K562 (cell line): ENCODE measurements around the gene KIF26A. TPM values are rescaled to one million over a fixed set of nuclear protein-coding genes. Genes with fewer than 3 reads are reported as not detected.

Experiments used
- ATAC-seq: fragments of 200-7000 bp; cut with Tn5 transposase; 3 replicates; pipeline ENCODE4 v1.9.1; 2020; ENCODE audit warnings: moderate library complexity
- BruUV-seq: library from RNA; stranded (reverse); fragments of 400-500 nt; replicated peaks from 2 replicates; lab custom pipeline; 2021; lab: Mats Ljungman, UMichigan
- CTCF ChIA-PET: fragments of 300-600 bp; formaldehyde crosslinking; extraction: SDS; loops from one replicate; lab custom pipeline; 2021; ENCODE audit warnings: low intra/inter-chr PET ratio; lab: Yijun Ruan, JAX
- POLR2A ChIA-PET: fragments of 300-600, 350-650 bp; sonication (Branson Sonifier 250); formaldehyde crosslinking; extraction: SDS; loops from one replicate; lab custom pipeline; 2021; ENCODE audit warnings: antibody characterized with exemption, inconsistent platforms; lab: Yijun Ruan, JAX
- DNase-seq, 4 experiments: peaks; one replicate each; pipeline versions ENCODE4 v3.0.0 to v3.0.0-alpha.2; 2011 to 2018; ENCODE audit warnings: low spot score in 3 of 4, mixed read lengths in 3 of 4; ENCODE audit errors: extremely low read depth in 1 of 4
- FAIRE-seq: peaks from 2 replicates; lab custom pipeline; 2011; peaks lifted over from hg19 to GRCh38; lab: Jason Lieb, UNC
- H2AFZ ChIP-seq: 2 replicates; pipeline ENCODE4 v1.6.0; 2011; ENCODE audit warnings: low read depth, low read length, control low read depth, inconsistent platforms
- H3K27ac ChIP-seq: fragments of 200-600 bp; 3 replicates; pipeline ENCODE4 v1.8.0; 2011; ENCODE audit warnings: low read depth, mild to moderate bottlenecking, control low read depth, inconsistent platforms, low read length, moderate library complexity, mixed read lengths; ENCODE audit errors: extremely low read depth
- H3K27me3 ChIP-seq, 2 experiments: fragments of 300-600 bp in 1 of 2; 2 replicates in 1 of 2; 3 replicates in 1 of 2; pipeline versions ENCODE4 v1.6.0 to v1.8.0; 2011; ENCODE audit warnings: inconsistent platforms in 2 of 2, low read length in 2 of 2, mild to moderate bottlenecking in 1 of 2, mixed read lengths in 1 of 2, moderate library complexity in 1 of 2; ENCODE audit not compliant: control insufficient read depth in 2 of 2, insufficient read depth in 2 of 2
- H3K36me3 ChIP-seq: fragments of 300-600 bp; 3 replicates; pipeline ENCODE4 v1.8.0; 2011; ENCODE audit warnings: mild to moderate bottlenecking, low read length, inconsistent platforms; ENCODE audit not compliant: control insufficient read depth, insufficient read depth
- H3K4me1 ChIP-seq, 2 experiments: fragments of 200-600 bp in 1 of 2; replicated peaks in 1 of 2; 2 replicates in 1 of 2; 3 replicates in 1 of 2; pipeline versions ENCODE4 v1.5.1 to v1.8.0; 2011; ENCODE audit warnings: inconsistent platforms in 2 of 2, low read length in 2 of 2, mild to moderate bottlenecking in 1 of 2, mixed read lengths in 1 of 2, moderate library complexity in 1 of 2; ENCODE audit not compliant: control insufficient read depth in 2 of 2, insufficient read depth in 2 of 2
- H3K4me2 ChIP-seq: 2 replicates; pipeline ENCODE4 v1.6.1; 2011; ENCODE audit warnings: low read length, control low read depth, inconsistent platforms, mixed read lengths; ENCODE audit not compliant: insufficient read depth
- H3K4me3 ChIP-seq: fragments of 200-600 bp; sonication (generic), shearing (Covaris generic); 2 replicates; pipeline ENCODE4 v1.5.1; 2016; ENCODE audit warnings: control low read depth, inconsistent platforms
- H3K79me2 ChIP-seq: fragments of 200-600 bp; 3 replicates; pipeline ENCODE4 v1.8.0; 2011; ENCODE audit warnings: low read length, inconsistent platforms; ENCODE audit not compliant: control insufficient read depth, insufficient read depth
- H3K9ac ChIP-seq, 2 experiments: 2 replicates each; pipeline versions ENCODE4 v1.6.0 to v1.6.1; 2011; ENCODE audit warnings: low read depth in 2 of 2, low read length in 2 of 2, control low read depth in 1 of 2, inconsistent platforms in 1 of 2, mild to moderate bottlenecking in 1 of 2, mixed read lengths in 1 of 2; ENCODE audit not compliant: insufficient read depth in 1 of 2
- H3K9me1 ChIP-seq: one replicate; pipeline ENCODE4 v1.6.0; 2011; ENCODE audit warnings: inconsistent platforms, mild to moderate bottlenecking, low read length, moderate library complexity; ENCODE audit not compliant: control insufficient read depth, insufficient read depth
- H3K9me3 ChIP-seq: replicated peaks from 2 replicates; pipeline ENCODE4 v1.5.1; 2011; ENCODE audit warnings: low read depth, low read length, inconsistent platforms; ENCODE audit not compliant: control insufficient read depth, insufficient read depth
- H4K20me1 ChIP-seq: replicated peaks from 2 replicates; pipeline ENCODE4 v1.6.1; 2011; ENCODE audit warnings: low read length, inconsistent platforms, mixed read lengths; ENCODE audit not compliant: control insufficient read depth, insufficient read depth
- ETV1 ChIP-seq: fragments of 450-650 bp; conservative IDR thresholded peaks from 2 replicates; pipeline ENCODE4 v1.6.1; 2016; ENCODE audit warnings: missing genetic modification characterization, control low read depth, low read depth, missing compliant biosample characterization
- POLR3G ChIP-seq: IDR thresholded peaks from 2 replicates; pipeline ENCODE4 v1.6.1; 2011; ENCODE audit not compliant: insufficient read length, insufficient replicate concordance; ENCODE audit errors: extremely low read depth
- RBM15 ChIP-seq: fragments of 200-400 bp; formaldehyde crosslinking; IDR thresholded peaks from 2 replicates; pipeline ENCODE4 v1.6.1; 2018; ENCODE audit warnings: mild to moderate bottlenecking, low read length, moderate library complexity; ENCODE audit not compliant: insufficient read depth
- ZFP36 ChIP-seq: fragments of 150-350 bp; IDR thresholded peaks from 2 replicates; pipeline ENCODE4 v1.6.1; 2018; ENCODE audit warnings: low read length, low read depth; ENCODE audit not compliant: partially characterized antibody
- WGBS: fragments of 100-300 bp; shearing (Covaris generic); methylation state at CpG from one replicate; pipeline ENCODE4 v1.1.6; 2016; ENCODE audit warnings: low coverage, mixed read lengths; ENCODE audit not compliant: insufficient coverage; ENCODE audit errors: missing lambda C conversion rate; 5-methylcytosine and 5-hydroxymethylcytosine counted together
- in situ Hi-C: fragments of 300-500 bp; cut with MboI; formaldehyde crosslinking; loops from 4 replicates; pipeline ENCODE4 v1.15.0; 2018; ENCODE audit warnings: inconsistent platforms, mixed read lengths
- intact Hi-C: fragments of 100-400 bp; cut with micrococcal nuclease; formaldehyde crosslinking; loops from 2 replicates; pipeline ENCODE4 v1.14.2; 2022
- polyA plus RNA-seq, 8 experiments: library from polyadenylated mRNA; depleted of rRNA in 4 of 8; stranded (reverse) in 5 of 8; unstranded in 3 of 8; fragments of >200 nt; fragmentation: Nextera tagmentation in 2 of 8; fragmentation: Illumina TruSeq in 1 of 8; extraction: Ambion mirVana in 2 of 8; extraction: Trizol in 1 of 8; gene quantifications; 2 replicates each; pipeline versions ENCODE4 v1.2.1 to v1.2.3, GENCODE V29; 2011 to 2014; ENCODE audit warnings: inconsistent platforms in 1 of 8, missing spikeins in 1 of 8
- total RNA-seq, 7 experiments: library from RNA; depleted of rRNA in 6 of 7; stranded (reverse); fragments of >200 nt in 6 of 7; fragmentation: Illumina TruSeq in 2 of 7; extraction: Trizol in 2 of 7; gene quantifications; 2 replicates each; pipeline versions ENCODE4 v1.2.1 to v1.2.3, GENCODE V29; 2011 to 2021; ENCODE audit warnings: low replicate concordance in 1 of 7
- TF ChIP-seq, protein P1 (sequence below): fragments of 200-800 bp; sonication (Bioruptor generic); IDR thresholded peaks from 2 replicates; pipeline ENCODE4 v1.6.1; 2017; ENCODE audit warnings: missing genetic modification characterization, missing compliant biosample characterization

KIF26A gene
- total and polyA plus RNA-seq, 9 of the 15 experiments (the other 6 are each of a cell fraction or from before 2014, with no cell fraction given): 0.04 TPM; not detected in 8

DNA sequence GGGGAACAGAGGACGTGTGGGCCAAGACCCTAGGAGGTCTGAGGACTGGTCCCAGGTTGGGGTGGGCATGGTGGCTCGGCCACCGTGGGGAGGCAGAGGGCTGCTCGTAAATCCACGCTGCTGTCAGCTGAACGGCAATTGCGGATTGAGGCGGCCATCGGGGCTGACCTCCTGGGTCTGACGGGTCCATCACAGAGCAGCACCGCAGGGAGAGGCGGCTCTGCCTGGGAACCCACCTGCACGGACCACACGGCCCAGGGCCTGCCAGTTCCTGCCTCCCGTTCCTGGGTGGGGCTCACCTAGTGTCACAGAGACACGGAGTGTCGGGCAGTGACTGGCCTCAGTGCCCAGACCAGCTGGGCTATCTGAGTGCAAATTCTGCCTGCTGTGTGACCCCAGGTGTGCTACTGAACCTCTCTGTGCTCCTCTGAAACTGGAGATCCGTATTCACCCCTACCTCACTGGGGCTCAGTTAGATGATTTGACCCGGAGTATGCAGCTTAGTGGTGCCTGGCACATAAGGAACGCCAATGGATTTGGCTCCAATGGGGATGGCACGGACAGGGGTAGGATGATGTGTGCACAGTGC is 53.1 kb downstream of the KIF26A start:
- FAIRE-seq: no peak
- Histone ChIP-seq H3K9me3 (no peaks in the 10 kb centered on the region), H3K9ac (no peak overlapping the region), H4K20me1 (no peaks in the 10 kb centered on the region), H3K4me2 (no peak overlapping the region), H3K36me3 (no peaks in the 10 kb centered on the region), H3K4me1 (no peaks in the 10 kb centered on the region), H3K27me3 (no peaks in the 10 kb centered on the region), H3K79me2 (no peaks in the 10 kb centered on the region), H3K4me3 (no peak overlapping the region), H3K9me1 (no peaks in the 10 kb centered on the region), H3K27ac (no peak overlapping the region), H2AFZ (no peak overlapping the region)
- under 1% methylated on average over 16 of the region's 21 CpGs for WGBS
- ChIA-PET POLR2A (no interaction called here), CTCF (no interaction called here)
- no peak for TF ChIP-seq ETV1 (tag)
- TF ChIP-seq, protein P1, sequence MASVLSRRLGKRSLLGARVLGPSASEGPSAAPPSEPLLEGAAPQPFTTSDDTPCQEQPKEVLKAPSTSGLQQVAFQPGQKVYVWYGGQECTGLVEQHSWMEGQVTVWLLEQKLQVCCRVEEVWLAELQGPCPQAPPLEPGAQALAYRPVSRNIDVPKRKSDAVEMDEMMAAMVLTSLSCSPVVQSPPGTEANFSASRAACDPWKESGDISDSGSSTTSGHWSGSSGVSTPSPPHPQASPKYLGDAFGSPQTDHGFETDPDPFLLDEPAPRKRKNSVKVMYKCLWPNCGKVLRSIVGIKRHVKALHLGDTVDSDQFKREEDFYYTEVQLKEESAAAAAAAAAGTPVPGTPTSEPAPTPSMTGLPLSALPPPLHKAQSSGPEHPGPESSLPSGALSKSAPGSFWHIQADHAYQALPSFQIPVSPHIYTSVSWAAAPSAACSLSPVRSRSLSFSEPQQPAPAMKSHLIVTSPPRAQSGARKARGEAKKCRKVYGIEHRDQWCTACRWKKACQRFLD (CRISPR knock-in tag): no peak
- no peak for TF ChIP-seq RBM15
- TF ChIP-seq ZFP36: peak; percentile 73
- TF ChIP-seq POLR3G: no peak
- no peak for ATAC-seq
- DNase-seq: no peak
- BruUV-seq: no TSS peak
- in situ Hi-C loops (no loop called here), intact Hi-C loops (no loop called here)
